AG09309 (cell line): ENCODE measurements around the gene CDK15.
A peak's percentile ranks its signal among the peaks of the same experiment; 100 is the strongest.

Experiments
- DNase-seq: peaks from one replicate; pipeline ENCODE4 v3.0.0-alpha.2; 2010; ENCODE audit warnings: low read depth
- H3K4me3 ChIP-seq: 2 replicates; pipeline ENCODE4 v1.5.1; 2011; ENCODE audit warnings: mild to moderate bottlenecking, low read depth, low read length, moderate library complexity; ENCODE audit not compliant: control insufficient read depth
- TF ChIP-seq, protein P1 (sequence below): IDR thresholded peaks from 2 replicates; pipeline ENCODE4 v1.5.1; 2011; ENCODE audit warnings: mild to moderate bottlenecking, low read depth, low read length, inconsistent platforms; ENCODE audit not compliant: insufficient read depth, control insufficient read depth; ENCODE audit errors: missing control alignments

Gene CDK15

DNA sequence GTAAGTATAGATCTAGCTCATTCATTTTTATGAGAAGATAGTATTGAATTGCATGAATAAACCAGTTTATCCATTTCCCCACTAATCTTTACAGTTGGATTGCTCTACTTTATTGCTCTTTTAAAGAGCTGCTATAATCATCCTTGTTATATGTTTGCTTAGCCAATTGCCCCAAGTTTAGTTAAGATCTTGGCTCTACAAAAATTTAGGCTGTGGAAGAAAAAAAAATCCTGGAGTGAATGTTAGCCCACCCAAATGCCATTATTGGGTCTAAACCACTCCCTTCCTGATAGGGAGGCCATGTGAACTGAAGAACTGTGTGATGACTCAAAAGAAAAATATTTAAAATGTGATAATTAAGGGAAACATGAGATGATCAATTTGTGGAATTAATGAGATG, 28.5 kb upstream of the CDK15 start:
- TF ChIP-seq, protein P1, sequence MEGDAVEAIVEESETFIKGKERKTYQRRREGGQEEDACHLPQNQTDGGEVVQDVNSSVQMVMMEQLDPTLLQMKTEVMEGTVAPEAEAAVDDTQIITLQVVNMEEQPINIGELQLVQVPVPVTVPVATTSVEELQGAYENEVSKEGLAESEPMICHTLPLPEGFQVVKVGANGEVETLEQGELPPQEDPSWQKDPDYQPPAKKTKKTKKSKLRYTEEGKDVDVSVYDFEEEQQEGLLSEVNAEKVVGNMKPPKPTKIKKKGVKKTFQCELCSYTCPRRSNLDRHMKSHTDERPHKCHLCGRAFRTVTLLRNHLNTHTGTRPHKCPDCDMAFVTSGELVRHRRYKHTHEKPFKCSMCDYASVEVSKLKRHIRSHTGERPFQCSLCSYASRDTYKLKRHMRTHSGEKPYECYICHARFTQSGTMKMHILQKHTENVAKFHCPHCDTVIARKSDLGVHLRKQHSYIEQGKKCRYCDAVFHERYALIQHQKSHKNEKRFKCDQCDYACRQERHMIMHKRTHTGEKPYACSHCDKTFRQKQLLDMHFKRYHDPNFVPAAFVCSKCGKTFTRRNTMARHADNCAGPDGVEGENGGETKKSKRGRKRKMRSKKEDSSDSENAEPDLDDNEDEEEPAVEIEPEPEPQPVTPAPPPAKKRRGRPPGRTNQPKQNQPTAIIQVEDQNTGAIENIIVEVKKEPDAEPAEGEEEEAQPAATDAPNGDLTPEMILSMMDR, result no peak
- no peak overlapping the region for H3K4me3 ChIP-seq

DNA sequence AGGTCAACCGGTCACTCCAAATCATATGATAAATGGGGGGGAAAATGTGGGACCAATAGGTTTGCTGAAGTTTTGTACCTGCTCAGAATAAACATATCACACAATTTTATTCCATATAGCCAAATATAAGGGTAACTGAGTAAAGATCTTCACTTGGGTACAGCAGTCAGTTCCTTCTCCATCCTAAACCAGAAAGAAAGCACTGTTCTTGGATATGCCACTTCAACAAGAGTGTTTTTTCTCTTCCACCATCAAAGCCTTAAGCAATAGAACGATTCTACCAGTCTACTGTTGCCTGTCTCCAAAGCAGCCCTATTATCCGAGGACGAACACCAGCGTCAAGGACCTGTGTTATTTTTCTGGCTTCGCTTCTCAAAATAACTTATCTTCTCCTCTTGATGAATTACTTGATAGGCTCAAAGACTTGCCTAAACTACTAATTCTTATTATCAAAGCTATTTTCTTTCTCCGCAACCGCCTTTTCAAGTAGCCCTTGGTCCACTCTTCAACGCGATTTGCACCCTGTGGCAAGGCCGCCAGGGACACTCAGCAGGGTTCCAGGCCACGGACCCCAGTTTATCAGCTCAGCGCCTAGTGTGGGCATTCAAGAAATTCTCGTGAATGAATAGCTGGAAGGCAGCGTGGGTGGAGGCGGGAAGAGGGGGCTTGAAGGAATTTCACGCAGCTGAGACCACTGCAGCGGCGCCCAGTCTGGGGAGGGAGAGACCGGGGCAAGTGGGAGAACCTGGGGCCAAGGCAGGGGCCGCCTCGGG, 26.2 kb upstream of the CDK15 start:
- H3K4me3 ChIP-seq, result peak overlapping the region; percentile 97
- no peak for DNase-seq
- TF ChIP-seq, protein P1, result no peak

More for the DNA sequence above, 28.5 kb upstream of the CDK15 start:
- DNase-seq, result no peak

DNA sequence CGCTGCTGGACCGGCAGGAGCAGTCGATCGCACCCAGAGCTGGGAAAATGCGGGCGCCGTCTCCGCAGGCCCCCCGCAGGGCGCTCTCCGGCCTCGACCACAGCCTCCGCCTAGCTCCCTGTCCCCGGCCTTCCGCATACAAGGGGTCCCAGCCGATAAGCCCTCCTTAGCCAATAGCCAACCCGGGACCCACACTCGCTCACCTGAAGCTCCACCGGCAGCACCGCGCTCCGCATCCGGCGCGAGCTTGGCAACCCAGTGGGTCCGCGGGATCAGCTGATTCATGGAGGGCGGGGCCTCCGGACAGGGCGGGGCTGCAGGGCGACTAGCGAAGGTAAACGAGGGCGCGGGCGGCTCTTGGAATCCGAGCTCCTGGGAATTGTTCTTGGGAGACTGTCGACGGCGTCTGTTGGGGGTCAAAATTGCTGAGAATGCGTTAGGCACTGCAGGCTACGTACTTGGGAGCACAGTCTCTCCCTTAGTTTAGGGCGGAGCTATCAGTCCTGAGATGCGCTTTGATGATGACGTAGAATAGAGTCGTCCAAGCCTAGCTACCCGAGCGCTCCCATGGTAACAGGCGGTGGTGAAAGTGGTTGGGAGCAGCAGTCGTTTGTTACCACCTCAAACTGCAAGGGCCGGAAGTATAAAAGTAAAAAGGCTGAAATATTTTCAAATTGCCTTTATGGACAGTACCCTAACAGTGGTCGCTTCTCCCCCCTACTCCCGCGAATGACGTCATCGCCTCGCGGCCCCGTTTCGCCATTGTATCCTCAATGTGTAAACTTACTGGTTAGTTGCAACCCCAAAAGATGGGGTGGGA, 25.5 kb upstream of the CDK15 start, which contains the start of gene ALS2:
Gene ALS2, minus strand, starts transcription at position 260 of the 820 bp plus-strand sequence. CDS start 12,048 bp downstream, outside the sequence.
- H3K4me3 ChIP-seq, result peak within 1 kb of the TSS; percentile 97
- TF ChIP-seq, protein P1, result no peak
- peak; percentile 98 for DNase-seq

DNA sequence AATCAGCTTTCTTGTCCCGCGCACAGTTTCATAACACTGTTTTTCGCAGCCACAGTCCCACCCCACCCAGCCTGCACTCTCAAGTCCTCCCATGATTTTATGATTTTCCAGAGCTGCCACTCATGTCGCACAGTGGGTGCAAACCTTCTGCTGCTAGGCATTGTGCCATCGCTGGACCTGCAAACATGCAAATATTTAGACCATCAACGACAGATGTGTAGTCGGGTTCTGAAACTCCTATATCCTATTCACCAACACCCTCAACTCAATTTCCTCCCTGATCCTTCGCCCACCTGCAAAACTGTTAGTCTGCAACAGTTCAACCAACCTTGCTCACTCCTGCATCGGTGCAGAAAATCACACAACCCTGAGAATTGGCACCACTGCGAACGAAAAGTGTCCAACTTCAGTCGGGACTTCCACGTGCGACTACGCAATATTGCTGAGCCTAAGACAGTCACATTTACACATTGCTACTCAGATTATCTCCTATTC, 24.7 kb upstream of the CDK15 start:
- no peak for DNase-seq
- H3K4me3 ChIP-seq, result peak overlapping the region; percentile 97
- TF ChIP-seq, protein P1, result no peak

DNA sequence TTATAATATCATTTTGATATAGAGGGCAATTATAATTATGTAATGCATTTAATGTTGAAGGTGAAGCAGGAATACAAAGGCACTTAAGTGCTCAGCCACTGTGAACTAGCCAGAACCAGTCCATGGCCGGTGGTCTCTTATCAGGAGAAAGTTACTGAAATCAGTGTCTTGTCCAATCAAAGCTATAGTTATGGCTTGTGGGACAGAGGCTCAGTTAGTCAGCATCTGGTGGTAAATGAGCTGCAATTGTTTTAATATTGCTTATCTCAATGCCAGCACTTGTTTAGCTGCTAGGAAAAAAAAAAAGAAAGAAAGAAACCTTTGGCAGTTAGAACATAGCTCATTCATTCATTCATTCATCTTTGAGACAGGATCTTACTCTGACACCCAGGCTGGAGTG, 21.8 kb upstream of the CDK15 start:
- no peak overlapping the region for H3K4me3 ChIP-seq
- TF ChIP-seq, protein P1, result no peak
- DNase-seq, result no peak

DNA sequence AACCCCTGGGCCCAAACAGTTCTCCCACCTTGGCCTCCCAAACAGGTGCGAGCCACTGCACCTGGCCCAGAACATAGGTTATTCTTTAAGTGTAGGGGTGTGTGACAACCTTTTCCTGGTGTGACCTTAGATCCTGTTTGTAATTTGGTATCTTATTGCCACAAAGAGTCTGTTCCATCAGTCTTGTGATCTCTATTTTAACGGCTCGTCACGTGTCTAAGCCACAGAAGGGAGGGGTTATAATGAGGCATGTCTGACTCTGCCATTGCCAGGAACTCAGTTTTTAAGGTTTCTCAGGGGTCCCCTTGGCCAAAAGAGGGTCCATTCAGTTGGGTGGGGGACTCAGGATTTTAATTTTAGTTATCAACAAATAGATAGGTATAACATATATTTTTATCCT, 21.2 kb upstream of the CDK15 start:
- TF ChIP-seq, protein P1, result no peak
- no peak overlapping the region for H3K4me3 ChIP-seq
- DNase-seq, result no peak
